HG02798 (cell line): Measurements from ENCODE around the gene PLCH1.
A peak's percentile ranks its signal among the peaks of the same experiment; 100 is the strongest.

Experiments
- ATAC-seq: cut with Tn5 transposase; IDR thresholded peaks from one replicate; pipeline ENCODE4 v1.9.1; 2021; ENCODE audit warnings: mild to moderate bottlenecking; ENCODE audit not compliant: unreplicated experiment, poor library complexity

The PLCH1 gene

DNA sequence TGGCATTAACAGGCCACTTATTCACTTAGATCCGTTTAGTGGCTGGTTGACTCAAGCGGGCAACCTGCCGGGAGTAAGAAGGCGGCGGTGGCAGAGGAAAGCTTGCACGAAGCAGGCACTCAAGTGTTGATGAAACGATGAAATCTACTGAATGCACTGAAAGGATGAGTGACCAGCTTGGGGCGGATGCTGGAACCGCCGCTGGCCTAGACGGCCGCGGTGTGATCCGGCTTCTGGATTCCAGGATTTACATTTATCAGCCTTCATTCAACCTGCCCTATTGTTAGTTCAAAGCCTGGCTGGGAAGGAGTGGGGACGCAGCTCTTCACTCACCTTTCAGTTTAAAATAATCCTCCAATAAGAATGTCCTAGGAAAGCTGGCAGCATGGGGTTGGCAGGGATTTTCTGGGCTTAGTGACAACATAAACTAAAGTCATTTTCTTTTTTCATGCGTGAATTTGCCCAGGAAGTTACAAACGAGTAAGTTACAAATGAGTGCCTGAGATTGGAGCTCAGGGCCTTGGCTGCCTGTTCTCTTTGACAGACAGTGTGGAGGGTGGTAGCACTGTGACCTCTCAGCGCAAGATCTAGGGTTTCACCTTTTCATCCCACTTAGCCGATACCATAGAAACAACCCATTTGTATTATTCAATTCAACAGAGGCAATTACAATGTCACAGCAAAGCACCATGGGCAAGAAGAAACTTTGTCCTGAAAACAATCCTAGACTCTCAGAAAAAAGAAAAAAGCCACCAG, 1.1 kb upstream of the PLCH1 start:
- ATAC-seq: no peak

DNA sequence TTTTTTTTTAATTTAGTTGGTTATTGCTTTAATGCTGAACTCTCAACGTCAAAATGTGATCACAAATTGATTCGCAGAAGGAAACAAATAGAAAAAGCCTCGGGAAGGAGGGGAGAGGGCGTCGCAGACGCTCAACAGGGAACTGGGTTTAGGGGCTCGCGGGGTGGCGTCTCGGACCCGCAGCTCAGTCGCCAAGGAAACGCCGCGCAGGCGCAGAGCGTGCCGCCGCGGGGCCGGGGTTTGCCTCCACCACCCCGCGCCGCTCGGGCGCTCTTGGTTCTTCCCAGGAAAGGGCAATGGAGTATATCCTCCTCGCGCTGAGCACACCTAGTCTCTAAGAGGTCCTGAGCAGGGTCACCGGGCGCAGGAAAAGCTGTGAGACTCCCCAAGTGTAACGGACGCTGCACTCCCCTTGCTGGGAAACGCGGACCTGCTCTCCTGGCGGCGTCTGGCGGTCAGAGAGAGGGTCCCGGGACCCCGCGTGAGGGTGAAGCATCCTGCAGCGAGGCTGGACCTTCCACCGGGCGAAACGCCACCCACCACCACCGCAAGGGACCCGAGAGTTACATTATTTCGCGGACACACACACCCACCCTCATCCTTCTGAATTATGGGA, 753 bp downstream of the PLCH1 start:
- ATAC-seq: peak; percentile 43

GRCh38 chr3:155743606-155744005, 1.3 kb downstream of the PLCH1 start:
- ATAC-seq: no peak

- ATAC-seq: no peak
Observed at GRCh38 chr3:155742349-155742965, 2.4 kb downstream of the PLCH1 start.

DNA sequence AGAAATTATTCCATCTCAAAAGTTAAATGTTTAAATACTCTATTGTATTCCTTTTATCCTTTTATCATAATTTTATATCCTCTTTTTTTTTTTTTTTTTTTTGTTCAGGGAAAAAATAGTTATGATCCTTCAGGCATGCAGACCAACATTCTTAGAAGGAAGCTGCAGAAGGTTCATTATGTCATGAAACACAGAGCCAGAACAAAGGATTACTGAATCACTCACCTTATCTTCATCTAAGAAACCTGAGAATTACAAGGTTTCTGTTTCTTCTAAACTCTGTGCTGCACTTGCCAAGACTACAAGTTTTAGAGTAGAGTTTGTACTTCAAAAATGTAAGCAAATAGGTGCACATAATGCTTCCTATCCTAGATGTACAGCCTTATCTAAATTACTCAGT, 3.3 kb downstream of the PLCH1 start:
- ATAC-seq: no peak

GRCh38 chr3:155741101-155741500, 3.8 kb downstream of the PLCH1 start:
- ATAC-seq: no peak

- ATAC-seq: no peak
Observed at GRCh38 chr3:155739154-155739553, 5.7 kb downstream of the PLCH1 start.

GRCh38 chr3:155738580-155739076, 6.2 kb downstream of the PLCH1 start:
- no peak for ATAC-seq

- ATAC-seq: peak; percentile 91
Observed at GRCh38 chr3:155737844-155738460, 6.9 kb downstream of the PLCH1 start.

DNA sequence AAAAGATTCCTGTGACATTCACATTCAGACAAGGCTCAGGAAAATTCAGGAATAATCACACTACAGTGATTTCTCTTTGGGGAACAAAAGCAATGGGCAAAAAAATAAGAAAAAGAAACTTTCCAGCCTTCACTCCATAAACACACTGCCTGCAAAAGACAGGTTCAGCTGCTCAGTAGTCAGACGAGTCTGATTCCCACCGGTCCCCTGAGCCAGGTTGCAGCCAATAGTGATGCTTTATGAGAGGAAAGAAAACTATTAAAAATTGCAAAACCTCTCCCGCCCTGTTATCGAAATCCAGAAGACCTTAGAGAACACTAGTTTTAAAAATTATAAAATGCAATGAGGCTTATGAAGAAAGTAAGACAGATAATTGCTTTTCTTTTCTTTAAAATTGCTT, 8.5 kb downstream of the PLCH1 start:
- ATAC-seq: no peak

DNA sequence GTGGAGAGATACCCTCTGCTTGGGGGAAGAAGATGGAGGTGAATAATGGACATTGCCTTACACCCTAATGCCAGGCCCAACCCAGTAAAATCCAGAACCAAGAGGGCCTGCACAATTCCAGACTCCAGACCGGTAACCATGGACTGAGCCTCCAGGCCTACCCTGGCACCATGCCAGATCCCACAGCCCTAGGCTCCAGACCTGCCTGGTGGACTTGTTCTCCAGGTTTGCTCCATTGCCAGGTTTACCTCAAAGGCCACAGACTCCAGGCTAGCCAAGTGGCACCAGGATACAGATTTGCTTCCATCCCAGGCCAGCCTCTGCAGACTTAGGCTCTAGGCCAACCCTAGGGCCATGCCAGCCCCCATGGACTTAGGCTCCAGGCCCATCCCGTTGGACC, 14.0 kb downstream of the PLCH1 start:
- no peak for ATAC-seq

GRCh38 chr3:155727836-155728235, 17.0 kb downstream of the PLCH1 start:
- ATAC-seq: no peak

- no peak for ATAC-seq
Observed at GRCh38 chr3:155714295-155714718, 30.6 kb downstream of the PLCH1 start.

DNA sequence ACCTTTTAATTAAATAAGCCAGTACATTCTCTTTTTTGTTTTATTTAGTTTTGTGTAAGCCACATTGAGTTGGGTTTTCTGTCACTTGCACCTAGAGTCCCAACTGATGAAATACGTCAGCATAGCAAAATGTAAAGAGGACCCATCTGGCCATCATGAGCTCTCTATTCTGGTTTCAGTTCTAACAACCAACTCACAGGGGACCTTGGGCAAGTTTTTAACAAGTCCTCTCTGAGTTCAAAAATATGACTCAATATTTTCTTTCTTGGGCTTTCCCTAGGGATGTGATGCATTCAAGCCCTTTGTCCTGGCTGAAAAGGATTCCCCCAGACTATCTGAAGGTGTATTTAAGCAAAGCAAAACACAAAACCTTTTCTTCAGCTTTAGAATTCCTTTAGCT, 32.9 kb downstream of the PLCH1 start:
- ATAC-seq: peak; percentile 94

DNA sequence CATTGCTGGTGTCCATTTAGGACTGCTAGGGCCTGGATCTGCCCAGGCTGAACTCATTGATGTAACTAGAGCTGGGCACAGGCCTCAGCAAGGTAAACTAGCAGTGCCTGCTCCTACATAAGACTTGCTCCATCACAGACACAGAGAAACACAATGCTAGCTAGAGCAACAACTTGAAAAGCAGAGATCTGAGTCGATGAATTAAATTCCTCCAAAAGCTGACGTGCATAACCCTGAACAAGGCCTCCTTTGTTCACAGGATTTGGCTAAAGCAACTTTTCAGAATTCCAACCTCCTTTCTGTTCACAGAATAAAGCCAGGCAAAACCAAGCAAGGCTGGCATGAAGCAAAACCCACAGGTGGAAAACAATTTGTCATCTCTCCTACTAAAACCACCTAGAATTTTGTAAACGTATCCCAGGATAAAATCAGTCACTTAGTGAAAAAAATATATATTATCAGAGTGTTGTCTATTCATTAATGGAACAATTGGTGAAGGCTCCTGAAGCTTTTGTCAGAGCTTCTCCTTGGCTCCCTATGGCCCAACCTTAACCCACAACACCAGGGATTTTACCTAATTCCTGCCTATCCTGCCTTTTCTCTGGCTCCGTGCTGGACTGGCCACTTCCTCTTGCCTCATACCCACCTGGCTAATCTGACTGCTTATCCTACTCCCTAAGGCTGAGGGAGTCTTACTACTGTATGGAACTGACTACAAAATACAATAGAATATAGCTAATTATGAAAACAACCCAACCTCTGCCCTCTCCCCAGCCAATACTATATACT, 39.9 kb downstream of the PLCH1 start:
- ATAC-seq: no peak

DNA sequence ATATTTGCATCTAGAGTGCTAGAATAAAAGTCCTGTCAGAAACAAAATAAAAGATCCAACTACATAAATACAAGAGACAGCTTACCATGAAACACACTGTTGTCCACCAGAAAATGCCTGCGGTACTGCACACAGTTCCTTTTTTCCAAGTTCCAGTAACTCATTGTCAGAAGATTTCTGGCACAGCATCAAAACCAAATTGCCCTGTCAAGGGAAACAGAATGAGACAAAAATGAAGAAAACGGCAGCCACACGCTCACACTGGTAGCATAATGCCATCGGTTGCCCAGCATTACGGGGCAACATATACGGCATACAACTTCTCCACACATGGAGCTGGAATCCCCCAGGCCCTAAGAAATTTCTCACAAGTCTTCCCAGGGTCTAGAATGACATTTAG, 40.8 kb downstream of the PLCH1 start:
- no peak for ATAC-seq

- no peak for ATAC-seq
Observed at GRCh38 chr3:155702745-155703591, 41.9 kb downstream of the PLCH1 start.

DNA sequence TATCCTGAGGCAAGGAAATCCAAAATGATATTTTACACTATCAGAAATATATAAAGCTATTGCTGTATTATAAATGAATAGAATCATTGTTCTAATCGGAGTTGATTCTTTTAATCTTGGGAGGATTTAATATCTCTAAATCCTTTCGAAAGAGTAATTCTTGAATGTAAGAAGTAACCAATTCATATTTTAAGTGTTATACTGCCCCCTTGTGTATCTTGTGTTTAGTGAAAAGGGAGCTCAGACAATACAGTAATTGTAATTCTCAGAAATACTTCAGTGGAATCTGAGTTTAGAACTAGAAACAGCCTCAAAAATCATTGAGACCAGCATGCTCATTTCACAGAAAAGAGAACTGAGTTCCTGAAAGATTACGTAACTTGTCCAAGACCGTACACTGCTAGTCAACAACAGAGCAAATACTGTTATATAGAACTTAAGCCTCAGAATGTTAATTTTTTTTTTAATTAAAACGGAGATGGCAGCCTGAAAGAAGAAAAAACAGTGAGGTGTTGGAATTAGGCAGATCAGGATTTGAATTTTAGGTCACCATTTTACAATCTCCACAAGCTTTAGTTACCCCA, 42.9 kb downstream of the PLCH1 start:
- peak; percentile 79 for ATAC-seq

DNA sequence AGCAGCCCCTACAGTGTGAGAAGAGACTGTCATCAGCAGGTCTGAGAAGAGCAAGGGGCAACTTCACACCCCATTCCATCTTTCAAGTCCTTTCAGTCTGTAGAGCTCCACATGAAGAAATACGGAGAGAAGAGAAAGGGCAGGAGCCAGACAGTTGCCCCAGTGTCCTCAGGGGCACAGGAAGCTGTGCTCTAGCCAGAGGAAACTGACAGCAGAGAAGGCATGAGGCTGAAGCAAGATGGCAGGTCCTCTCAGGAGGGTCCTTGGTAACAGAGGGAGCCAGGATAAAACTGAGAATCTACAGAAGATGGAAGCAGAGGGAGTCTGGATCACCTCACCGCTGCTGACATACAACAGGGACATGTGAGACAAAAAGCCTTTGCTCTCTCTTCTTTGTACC, 47.3 kb downstream of the PLCH1 start:
- ATAC-seq: no peak
